ENCODE results near the gene ALKBH8. TPM values are rescaled to one million over a fixed set of nuclear protein-coding genes. Genes with fewer than 3 reads are reported as not detected.
"Not testable (repeated sequence)": the region's sequence is repeated elsewhere in the genome, so short reads cannot be mapped to it uniquely, and the experiment has no call there.

Gene ALKBH8
- polyA plus RNA-seq, 2 donors: 2.4 to 3.5 TPM

DNA sequence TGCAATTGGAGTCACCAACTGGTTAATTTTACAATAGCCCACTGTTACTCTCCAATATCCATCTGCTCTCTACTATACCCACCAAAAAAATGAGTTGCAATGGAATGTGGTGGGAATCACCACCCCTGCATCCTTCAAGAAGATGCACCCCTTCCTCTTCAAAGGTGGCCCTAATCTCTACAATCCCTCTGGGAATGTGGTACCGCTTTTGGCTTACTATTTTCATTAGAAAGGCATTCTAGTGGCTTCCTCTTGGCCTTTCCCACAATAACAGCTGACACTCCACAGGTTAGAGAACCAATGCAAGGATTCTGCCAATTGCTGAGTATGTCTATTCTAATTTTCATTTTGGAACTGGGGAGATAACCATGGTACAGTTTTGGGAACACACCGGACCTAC, 74.7 kb downstream of the ALKBH8 start:
- WGBS, 2 donors: 88 to 90% methylated on average over 2 of the region's 2 CpGs
- no peaks in the 10 kb centered on the region for H3K9me3 ChIP-seq (ENCODE audit: control insufficient read depth in 2 of 2, insufficient read depth in 1 of 2, low read depth in 1 of 2, low read length in 1 of 2)
- H3K27me3 ChIP-seq (ENCODE audit: control insufficient read depth in 1 of 2, insufficient read depth in 2 of 2, low read length in 2 of 2): no peaks in the 10 kb centered on the region
- H3K36me3 ChIP-seq (ENCODE audit: control insufficient read depth in 2 of 2, insufficient read depth in 2 of 2, low read length in 1 of 2): no peaks in the 10 kb centered on the region
- no peak overlapping the region for H3K4me3 ChIP-seq (ENCODE audit: low read depth in 1 of 2, low read length in 2 of 2)
- no peaks in the 10 kb centered on the region for H3K4me1 ChIP-seq (ENCODE audit: control insufficient read depth in 2 of 2, insufficient read depth in 2 of 2, low read length in 1 of 2)
- H3K27ac ChIP-seq (ENCODE audit: low read depth in 2 of 2, low read length in 1 of 2): no peak overlapping the region

DNA sequence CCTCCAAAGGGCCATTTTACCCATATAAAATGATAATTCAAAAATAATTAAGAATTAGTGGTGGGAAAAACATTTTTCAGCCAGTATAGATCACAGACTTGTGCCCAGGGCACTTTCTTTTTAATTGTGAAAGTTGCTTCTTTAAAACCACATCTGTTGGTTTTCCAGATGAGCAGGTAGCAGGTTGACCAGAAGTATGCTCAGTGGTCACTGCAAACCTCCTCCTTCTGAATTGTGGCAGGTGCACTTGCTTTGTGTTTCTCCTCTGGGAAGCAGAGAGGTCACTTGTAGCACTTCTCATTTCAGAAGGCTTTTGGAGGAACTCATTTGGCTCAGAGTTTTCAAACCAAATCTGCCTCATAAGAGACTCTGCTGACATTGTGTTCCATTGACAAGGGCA, 83.3 kb downstream of the ALKBH8 start:
- Histone ChIP-seq H3K36me3 (ENCODE audit: control insufficient read depth in 2 of 2, insufficient read depth in 2 of 2, low read length in 1 of 2) (no peaks in the 10 kb centered on the region), H3K9me3 (ENCODE audit: control insufficient read depth in 2 of 2, insufficient read depth in 1 of 2, low read depth in 1 of 2, low read length in 1 of 2) (no peaks in the 10 kb centered on the region), H3K4me3 (ENCODE audit: low read depth in 1 of 2, low read length in 2 of 2) (no peak overlapping the region), H3K4me1 (ENCODE audit: control insufficient read depth in 2 of 2, insufficient read depth in 2 of 2, low read length in 1 of 2) (no peaks in the 10 kb centered on the region), H3K27ac (ENCODE audit: low read depth in 2 of 2, low read length in 1 of 2) (no peak overlapping the region), H3K27me3 (ENCODE audit: control insufficient read depth in 1 of 2, insufficient read depth in 2 of 2, low read length in 2 of 2) (no peaks in the 10 kb centered on the region)

DNA sequence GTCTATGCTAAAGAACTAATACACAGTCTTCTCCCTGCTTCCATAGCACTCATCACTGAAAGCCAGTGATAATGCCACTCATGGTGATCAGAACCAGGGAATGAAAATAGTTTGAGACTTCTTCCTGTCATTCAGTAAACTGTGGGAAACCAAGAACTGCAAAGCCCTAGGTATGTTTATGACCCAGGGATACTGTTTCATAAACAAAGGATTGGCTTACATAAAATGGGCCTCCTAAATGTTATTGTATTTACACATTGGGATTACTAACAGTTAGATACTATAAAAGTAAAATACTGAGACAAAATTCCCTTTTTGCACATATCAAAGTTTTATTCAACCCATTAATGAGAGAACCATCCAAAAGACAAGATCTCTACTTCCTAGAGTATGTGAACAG, 86.6 kb downstream of the ALKBH8 start:
- H3K27me3 ChIP-seq (ENCODE audit: control insufficient read depth in 1 of 2, insufficient read depth in 2 of 2, low read length in 2 of 2): no peaks in the 10 kb centered on the region
- H3K27ac ChIP-seq (ENCODE audit: low read depth in 2 of 2, low read length in 1 of 2): no peak overlapping the region
- H3K4me1 ChIP-seq (ENCODE audit: control insufficient read depth in 2 of 2, insufficient read depth in 2 of 2, low read length in 1 of 2): no peaks in the 10 kb centered on the region
- H3K4me3 ChIP-seq (ENCODE audit: low read depth in 1 of 2, low read length in 2 of 2): no peak overlapping the region
- H3K9me3 ChIP-seq (ENCODE audit: control insufficient read depth in 2 of 2, insufficient read depth in 1 of 2, low read depth in 1 of 2, low read length in 1 of 2): no peaks in the 10 kb centered on the region
- H3K36me3 ChIP-seq (ENCODE audit: control insufficient read depth in 2 of 2, insufficient read depth in 2 of 2, low read length in 1 of 2): no peaks in the 10 kb centered on the region

DNA sequence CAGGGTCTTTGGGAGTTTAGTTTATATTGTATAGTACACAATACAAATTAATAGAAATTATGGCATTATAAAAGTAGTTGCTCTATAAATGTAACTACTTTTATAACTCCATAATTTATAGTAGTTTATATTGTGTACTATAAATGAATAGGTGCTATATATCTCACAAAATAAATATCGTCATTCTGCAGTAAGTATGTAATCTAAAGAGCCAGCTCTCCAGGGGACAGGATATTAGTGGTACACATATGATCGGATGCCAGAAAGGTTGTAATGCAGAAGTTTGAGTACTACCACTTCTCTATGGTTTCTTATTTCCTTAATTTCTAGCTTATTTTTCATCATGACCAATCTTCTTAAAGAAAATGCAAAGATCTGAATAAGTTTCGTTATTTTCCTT, 87.7 kb downstream of the ALKBH8 start:
- H3K4me1 ChIP-seq (ENCODE audit: control insufficient read depth in 2 of 2, insufficient read depth in 2 of 2, low read length in 1 of 2): no peaks in the 10 kb centered on the region
- no peaks in the 10 kb centered on the region for H3K9me3 ChIP-seq (ENCODE audit: control insufficient read depth in 2 of 2, insufficient read depth in 1 of 2, low read depth in 1 of 2, low read length in 1 of 2)
- H3K27me3 ChIP-seq (ENCODE audit: control insufficient read depth in 1 of 2, insufficient read depth in 2 of 2, low read length in 2 of 2): no peaks in the 10 kb centered on the region
- no peak overlapping the region for H3K4me3 ChIP-seq (ENCODE audit: low read depth in 1 of 2, low read length in 2 of 2)
- H3K27ac ChIP-seq (ENCODE audit: low read depth in 2 of 2, low read length in 1 of 2): no peak overlapping the region
- H3K36me3 ChIP-seq (ENCODE audit: control insufficient read depth in 2 of 2, insufficient read depth in 2 of 2, low read length in 1 of 2): no peaks in the 10 kb centered on the region
- WGBS, 2 donors: 86 to 92% methylated on average over 3 of the region's 3 CpGs

DNA sequence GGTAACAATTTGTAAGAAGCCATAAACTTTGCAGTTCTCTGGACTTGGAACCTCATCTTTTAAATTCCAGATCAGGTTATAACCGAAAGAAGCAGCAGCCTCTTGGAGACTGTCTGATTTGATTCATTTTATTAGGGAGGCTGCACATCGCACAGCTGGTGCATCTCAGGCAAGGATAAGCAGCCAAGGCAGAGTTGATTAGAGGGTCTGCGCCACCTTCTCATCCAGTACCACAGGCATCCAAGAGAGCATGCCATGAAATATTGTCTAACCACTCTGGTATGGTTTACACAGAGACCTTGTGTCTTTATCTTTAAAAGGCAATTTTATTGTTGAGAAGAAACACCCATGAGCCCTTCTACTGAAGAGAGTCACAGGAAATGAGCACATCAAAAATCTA, 91.7 kb downstream of the ALKBH8 start:
- Histone ChIP-seq H3K9me3 (ENCODE audit: control insufficient read depth in 2 of 2, insufficient read depth in 1 of 2, low read depth in 1 of 2, low read length in 1 of 2) (no peaks in the 10 kb centered on the region), H3K27ac (ENCODE audit: low read depth in 2 of 2, low read length in 1 of 2) (no peak overlapping the region), H3K4me1 (ENCODE audit: control insufficient read depth in 2 of 2, insufficient read depth in 2 of 2, low read length in 1 of 2) (no peaks in the 10 kb centered on the region), H3K4me3 (ENCODE audit: low read depth in 1 of 2, low read length in 2 of 2) (no peak overlapping the region), H3K27me3 (ENCODE audit: control insufficient read depth in 1 of 2, insufficient read depth in 2 of 2, low read length in 2 of 2) (no peaks in the 10 kb centered on the region), H3K36me3 (ENCODE audit: control insufficient read depth in 2 of 2, insufficient read depth in 2 of 2, low read length in 1 of 2) (no peaks in the 10 kb centered on the region)
- WGBS, 2 donors: 81 to 84% methylated on average over 3 of the region's 3 CpGs

DNA sequence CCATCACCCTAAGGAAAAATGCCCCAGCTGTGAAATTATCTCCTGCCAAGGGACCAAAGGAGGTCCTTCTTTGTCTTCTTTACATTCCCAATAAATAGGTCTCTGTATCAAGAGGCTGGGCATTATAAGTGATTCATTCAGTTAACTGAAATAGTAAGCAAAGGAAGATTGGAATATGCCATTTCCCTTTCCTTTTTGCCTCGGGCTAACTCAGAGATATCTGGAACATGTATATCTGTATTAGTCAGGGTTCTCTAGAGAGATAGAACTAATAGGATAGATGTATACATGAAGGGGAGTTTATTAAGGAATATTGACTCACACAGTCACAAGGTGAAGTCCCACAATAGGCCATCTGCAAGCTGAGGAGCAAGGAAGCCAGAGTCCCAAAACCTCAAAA, 92.6 kb downstream of the ALKBH8 start:
- Histone ChIP-seq H3K27ac (ENCODE audit: low read depth in 2 of 2, low read length in 1 of 2) (no peak overlapping the region), H3K4me1 (ENCODE audit: control insufficient read depth in 2 of 2, insufficient read depth in 2 of 2, low read length in 1 of 2) (no peaks in the 10 kb centered on the region), H3K27me3 (ENCODE audit: control insufficient read depth in 1 of 2, insufficient read depth in 2 of 2, low read length in 2 of 2) (peaks cover 0 to 2% of the 10 kb centered on the region in 2 donors), H3K9me3 (ENCODE audit: control insufficient read depth in 2 of 2, insufficient read depth in 1 of 2, low read depth in 1 of 2, low read length in 1 of 2) (no peaks in the 10 kb centered on the region), H3K4me3 (ENCODE audit: low read depth in 1 of 2, low read length in 2 of 2) (no peak overlapping the region), H3K36me3 (ENCODE audit: control insufficient read depth in 2 of 2, insufficient read depth in 2 of 2, low read length in 1 of 2) (no peaks in the 10 kb centered on the region)
- WGBS, 2 donors: 53 to 55% methylated on average over 1 of the region's 1 CpG

DNA sequence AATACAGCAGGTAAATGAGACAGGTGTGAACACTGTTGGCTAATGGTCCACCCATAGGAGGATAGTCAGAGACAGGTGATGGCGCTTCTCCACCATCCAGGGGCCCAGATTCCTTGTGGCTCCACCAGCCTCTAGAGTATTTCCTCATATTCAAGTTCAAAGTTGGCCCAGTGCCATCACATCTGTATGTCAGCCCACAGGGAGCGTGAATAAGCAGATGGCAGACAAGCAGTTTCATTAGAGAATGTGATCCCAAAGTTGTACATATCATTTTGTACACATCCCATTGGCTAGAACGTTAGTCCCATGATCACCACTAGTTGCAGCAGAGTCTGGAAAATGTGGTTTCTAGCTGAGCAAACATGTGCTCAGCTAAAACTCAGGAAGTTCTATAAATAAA, 96.9 kb downstream of the ALKBH8 start:
- peaks cover 0 to 2% of the 10 kb centered on the region in 2 donors for H3K27me3 ChIP-seq (ENCODE audit: control insufficient read depth in 1 of 2, insufficient read depth in 2 of 2, low read length in 2 of 2)
- WGBS, 2 donors: 46 to 65% methylated on average over 3 of the region's 3 CpGs
- H3K4me3 ChIP-seq (ENCODE audit: low read depth in 1 of 2, low read length in 2 of 2): no peak overlapping the region
- no peaks in the 10 kb centered on the region for H3K9me3 ChIP-seq (ENCODE audit: control insufficient read depth in 2 of 2, insufficient read depth in 1 of 2, low read depth in 1 of 2, low read length in 1 of 2)
- H3K27ac ChIP-seq (ENCODE audit: low read depth in 2 of 2, low read length in 1 of 2): no peak overlapping the region
- no peaks in the 10 kb centered on the region for H3K4me1 ChIP-seq (ENCODE audit: control insufficient read depth in 2 of 2, insufficient read depth in 2 of 2, low read length in 1 of 2)
- no peaks in the 10 kb centered on the region for H3K36me3 ChIP-seq (ENCODE audit: control insufficient read depth in 2 of 2, insufficient read depth in 2 of 2, low read length in 1 of 2)

DNA sequence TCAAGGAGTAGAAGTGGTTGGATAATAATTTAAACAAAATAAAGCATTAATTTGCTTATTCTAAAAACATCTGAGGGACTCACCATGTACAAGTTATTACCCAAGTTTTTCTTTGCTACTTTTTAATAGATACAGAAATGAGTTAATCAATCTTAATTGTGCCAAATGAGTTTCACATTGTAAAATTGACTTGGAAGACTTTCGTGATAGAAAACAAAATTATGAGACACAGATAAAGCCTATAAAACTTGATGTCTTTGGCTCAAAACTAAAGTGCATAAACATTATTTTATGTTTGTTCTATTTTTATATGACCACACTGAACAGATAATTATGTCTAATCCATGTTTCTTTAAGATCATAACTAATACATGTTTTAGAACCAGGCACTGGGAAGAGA, 97.8 kb downstream of the ALKBH8 start:
- 65 to 80% methylated on average over 1 of the region's 1 CpG for WGBS, 2 donors
- Histone ChIP-seq H3K4me1 (ENCODE audit: control insufficient read depth in 2 of 2, insufficient read depth in 2 of 2, low read length in 1 of 2) (no peaks in the 10 kb centered on the region), H3K9me3 (ENCODE audit: control insufficient read depth in 2 of 2, insufficient read depth in 1 of 2, low read depth in 1 of 2, low read length in 1 of 2) (no peaks in the 10 kb centered on the region), H3K36me3 (ENCODE audit: control insufficient read depth in 2 of 2, insufficient read depth in 2 of 2, low read length in 1 of 2) (no peaks in the 10 kb centered on the region), H3K27me3 (ENCODE audit: control insufficient read depth in 1 of 2, insufficient read depth in 2 of 2, low read length in 2 of 2) (peaks cover 0 to 2% of the 10 kb centered on the region in 2 donors), H3K4me3 (ENCODE audit: low read depth in 1 of 2, low read length in 2 of 2) (no peak overlapping the region), H3K27ac (ENCODE audit: low read depth in 2 of 2, low read length in 1 of 2) (no peak overlapping the region)

DNA sequence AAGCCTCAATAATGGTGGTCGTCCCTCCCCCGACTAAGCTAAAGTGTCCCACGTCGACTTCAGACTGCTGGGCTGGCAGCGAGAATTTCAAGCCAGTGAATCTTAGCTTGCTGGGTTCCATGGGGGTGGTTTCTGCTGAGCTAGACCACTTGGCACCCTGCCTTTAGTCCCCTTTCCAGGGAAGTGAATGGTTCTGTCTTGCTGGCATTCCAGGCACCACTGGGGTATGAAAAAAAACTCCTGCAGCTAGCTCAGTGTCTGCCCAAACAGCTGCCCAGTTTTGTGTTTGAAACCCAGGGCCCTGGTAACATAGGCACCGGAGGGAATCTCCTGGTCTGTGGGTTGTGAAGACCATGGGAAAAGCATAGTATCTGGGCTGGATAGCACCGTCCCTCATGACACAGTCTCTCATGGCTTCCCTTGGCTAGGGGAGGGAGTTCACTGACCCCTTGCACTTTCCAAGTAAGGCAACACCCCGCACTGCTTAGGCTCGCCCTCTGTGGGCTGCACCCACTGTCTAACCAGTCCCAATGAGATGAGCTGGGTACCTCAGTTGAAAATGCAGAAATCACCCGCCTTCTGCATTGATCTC, 99.2 kb downstream of the ALKBH8 start:
- H3K9me3 ChIP-seq (ENCODE audit: control insufficient read depth in 2 of 2, insufficient read depth in 1 of 2, low read depth in 1 of 2, low read length in 1 of 2); H3K27me3 ChIP-seq (ENCODE audit: control insufficient read depth in 1 of 2, insufficient read depth in 2 of 2, low read length in 2 of 2): not testable (repeated sequence)
- WGBS, 2 donors: 78 to 85% methylated on average over 10 of the region's 10 CpGs

DNA sequence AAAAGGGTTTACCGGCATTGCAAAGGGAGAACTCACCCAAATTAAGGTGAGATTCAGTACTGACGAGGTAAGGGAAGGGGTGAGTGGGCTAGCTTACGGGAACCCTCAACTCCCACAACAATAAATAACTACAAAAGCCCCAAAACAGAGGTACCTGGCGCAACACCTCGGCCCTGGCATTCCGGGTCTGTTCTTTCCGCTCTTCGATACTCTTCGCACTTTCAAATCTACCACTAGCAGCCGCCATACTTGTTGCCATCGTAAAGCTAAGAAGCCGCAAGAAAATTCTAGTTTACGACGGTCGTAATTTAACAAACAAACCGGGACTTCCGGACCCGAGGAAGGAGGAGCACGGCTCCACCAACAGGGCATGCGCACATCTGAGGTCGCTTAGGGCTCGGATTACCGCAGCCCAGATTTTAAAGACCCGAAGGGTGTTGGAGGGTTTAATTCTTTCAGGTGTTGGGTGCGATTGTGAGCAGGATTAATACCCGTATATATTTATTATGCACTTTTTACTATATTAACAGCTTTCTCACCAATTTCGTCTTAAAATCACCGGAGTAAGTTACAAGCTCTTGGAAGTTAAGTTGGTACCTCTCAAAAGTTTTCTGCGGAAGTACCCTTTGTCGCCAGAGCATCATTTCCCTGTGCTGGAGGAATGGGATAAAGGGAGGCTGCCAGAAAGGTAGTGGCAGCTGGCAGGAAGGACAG, 107.8 kb downstream of the ALKBH8 start, which contains the start of gene CWF19L2:
Gene CWF19L2 (minus strand): TSS at position 268 of the 714 bp plus-strand sequence. CDS start 9 bp downstream, at position 259.
- Histone ChIP-seq H3K4me1 (ENCODE audit: control insufficient read depth in 2 of 2, insufficient read depth in 2 of 2, low read length in 1 of 2) (no peaks in the 10 kb centered on the region), H3K27me3 (ENCODE audit: control insufficient read depth in 1 of 2, insufficient read depth in 2 of 2, low read length in 2 of 2) (no peaks in the 10 kb centered on the region), H3K36me3 (ENCODE audit: control insufficient read depth in 2 of 2, insufficient read depth in 2 of 2, low read length in 1 of 2) (peaks cover 5 to 9% of the 10 kb centered on the region in 2 donors), H3K4me3 (ENCODE audit: low read depth in 1 of 2, low read length in 2 of 2) (peak within 1 kb of the TSS; percentile 65 to 98), H3K27ac (ENCODE audit: low read depth in 2 of 2, low read length in 1 of 2) (peak within 1 kb of the TSS; percentile 53 to 70), H3K9me3 (ENCODE audit: control insufficient read depth in 2 of 2, insufficient read depth in 1 of 2, low read depth in 1 of 2, low read length in 1 of 2) (no peaks in the 10 kb centered on the region)
- WGBS, 2 donors: 0% methylated on average over 30 of the region's 30 CpGs

More for the DNA sequence above, 99.2 kb downstream of the ALKBH8 start:
- not testable (repeated sequence) for H3K4me3 ChIP-seq (ENCODE audit: low read depth in 1 of 2, low read length in 2 of 2); H3K27ac ChIP-seq (ENCODE audit: low read depth in 2 of 2, low read length in 1 of 2); H3K4me1 ChIP-seq (ENCODE audit: control insufficient read depth in 2 of 2, insufficient read depth in 2 of 2, low read length in 1 of 2); H3K36me3 ChIP-seq (ENCODE audit: control insufficient read depth in 2 of 2, insufficient read depth in 2 of 2, low read length in 1 of 2)

Measured in esophagus (tissue), 2 donors.